ENCODE results near the gene LRRIQ1. TPM values are rescaled to one million over a fixed set of nuclear protein-coding genes. Genes with fewer than 3 reads are reported as not detected.

Gene LRRIQ1
- total RNA-seq, 1 experiment from 2014 or later, result 0.39 TPM

GRCh38 chr12:85157035-85157603, 121.0 kb downstream of the LRRIQ1 start:
- no peak overlapping the region for H3K18ac ChIP-seq (ENCODE audit: insufficient read length, low read depth, low read length)
- no peaks in the 10 kb centered on the region for H3K23me2 ChIP-seq (ENCODE audit: insufficient read length, low read depth, low read length, poor library complexity, severe bottlenecking)
- no peak overlapping the region for H2AFZ ChIP-seq (ENCODE audit: low read length)
- no peak overlapping the region for H3K4me3 Mint-ChIP-seq
- no peak overlapping the region for H2BK5ac ChIP-seq (ENCODE audit: insufficient read length, low read length)
- H3T11ph ChIP-seq (ENCODE audit: low read length), result no peak overlapping the region
- H3K4me1 ChIP-seq (ENCODE audit: insufficient read depth, low read length), result no peaks in the 10 kb centered on the region
- H2AK5ac ChIP-seq (ENCODE audit: insufficient read length, low read length), result no peak overlapping the region
- no peak overlapping the region for H3K27ac Mint-ChIP-seq
- H3K9me3 ChIP-seq (ENCODE audit: control insufficient read depth, low read depth, low read length), result no peaks in the 10 kb centered on the region
- H3K4me2 ChIP-seq (ENCODE audit: insufficient read depth, insufficient read length, low read length), result no peak overlapping the region
- no peaks in the 10 kb centered on the region for H3K79me1 ChIP-seq (ENCODE audit: insufficient read depth, low read depth, low read length, poor library complexity, severe bottlenecking)
- no peaks in the 10 kb centered on the region for H3K36me3 Mint-ChIP-seq (ENCODE audit: insufficient read depth in 1 of 3, low read depth in 3 of 3)
- no peak overlapping the region for H3K23ac ChIP-seq (ENCODE audit: insufficient read length, low read depth, low read length)
- no peaks in the 10 kb centered on the region for H3K27me3 ChIP-seq (ENCODE audit: insufficient read depth, low read length)
- no peak overlapping the region for H2BK120ac ChIP-seq (ENCODE audit: low read depth, low read length, poor library complexity, severe bottlenecking)
- no peak overlapping the region for H4K8ac ChIP-seq (replicated peaks; ENCODE audit: insufficient read length, low read depth, low read length)
- no peak overlapping the region for H3K4ac ChIP-seq (ENCODE audit: low read depth, low read length)
- no peak overlapping the region for H3K56ac ChIP-seq (ENCODE audit: insufficient read length, low read depth, low read length)
- no peak overlapping the region for H2BK20ac ChIP-seq (ENCODE audit: low read depth, low read length, poor library complexity, severe bottlenecking)
- H3K27me3 Mint-ChIP-seq (ENCODE audit: low read depth), result no peaks in the 10 kb centered on the region
- no peak overlapping the region for H3K27ac ChIP-seq (ENCODE audit: insufficient read length, low read depth, low read length)
- no peak for TF ChIP-seq CTCF (conservative IDR thresholded peaks at IDR 0.05)
- no CpG with 5 or more reads among the region's 3 CpGs for WGBS (ENCODE audit: extremely low coverage, insufficient read length, low lambda C conversion rate)
- DNase-seq, result no peak
- H4K5ac ChIP-seq (ENCODE audit: insufficient read length, low read depth, low read length), result no peak overlapping the region
- H3K14ac ChIP-seq (ENCODE audit: insufficient read depth, low read length), result no peak overlapping the region
- H4K20me1 ChIP-seq (ENCODE audit: control insufficient read depth, insufficient read depth, insufficient read length), result no peaks in the 10 kb centered on the region
- no peaks in the 10 kb centered on the region for H3K9me3 Mint-ChIP-seq
- no peak overlapping the region for H3K9ac ChIP-seq (ENCODE audit: extremely low read depth, insufficient read length, low read length)
- no peak overlapping the region for H2BK12ac ChIP-seq (ENCODE audit: insufficient read length, low read depth, low read length)
- no peaks in the 10 kb centered on the region for H3K79me2 ChIP-seq (ENCODE audit: insufficient read depth, low read length)
- no peak overlapping the region for H2BK15ac ChIP-seq (ENCODE audit: low read depth, low read length)
- H3K4me1 Mint-ChIP-seq, result no peaks in the 10 kb centered on the region
- no peak overlapping the region for H4K91ac ChIP-seq (ENCODE audit: insufficient read length, low read depth, low read length)
